Fibroblast of lung (primary cell): ENCODE results near the gene IL2RG. TPM values are rescaled to one million over a fixed set of nuclear protein-coding genes. Genes with fewer than 3 reads are reported as not detected.

Experiments
- DNase-seq, 2 donors: peaks; one replicate each; pipeline versions ENCODE4 v3.0.0 to v3.0.0-alpha.2; 2010; ENCODE audit warnings: low read depth in 2 of 2
- H2AFZ ChIP-seq: 2 replicates; pipeline ENCODE4 v1.5.1; 2012; ENCODE audit warnings: low read length, control low read depth, inconsistent platforms
- H3K27ac ChIP-seq: 2 replicates; pipeline ENCODE4 v1.5.1; 2011; ENCODE audit warnings: low read length, control low read depth; ENCODE audit not compliant: insufficient read depth
- H3K27me3 ChIP-seq: 2 replicates; pipeline ENCODE4 v1.5.1; 2011; ENCODE audit warnings: mild to moderate bottlenecking, low read length; ENCODE audit not compliant: control insufficient read depth, insufficient read depth
- H3K36me3 ChIP-seq: 2 replicates; pipeline ENCODE4 v1.5.1; 2011; ENCODE audit warnings: low read length; ENCODE audit not compliant: control insufficient read depth, insufficient read depth
- H3K4me1 ChIP-seq: 2 replicates; pipeline ENCODE4 v1.5.1; 2011; ENCODE audit warnings: low read length; ENCODE audit not compliant: control insufficient read depth, insufficient read depth; ENCODE audit errors: extremely low read depth
- H3K4me2 ChIP-seq: 2 replicates; pipeline ENCODE4 v1.5.1; 2011; ENCODE audit warnings: low read length, control low read depth; ENCODE audit not compliant: insufficient read depth; ENCODE audit errors: extremely low read depth
- H3K4me3 ChIP-seq, 4 experiments: fragments of 200-600 bp in 1 of 4; sonication (generic) in 1 of 4; replicated peaks in 1 of 4; 2 replicates each; pipeline ENCODE4 v1.5.1; 2011 to 2016; ENCODE audit warnings: low read length in 4 of 4, low read depth in 3 of 4, mild to moderate bottlenecking in 3 of 4, control low read depth in 2 of 4, inconsistent platforms in 1 of 4, mixed read lengths in 1 of 4; ENCODE audit not compliant: insufficient read depth in 1 of 4; ENCODE audit errors: control extremely low read depth in 1 of 4
- H3K79me2 ChIP-seq: 2 replicates; pipeline ENCODE4 v1.5.1; 2012; ENCODE audit warnings: mild to moderate bottlenecking, low read length, inconsistent platforms; ENCODE audit not compliant: control insufficient read depth, insufficient read depth
- H3K9ac ChIP-seq: 2 replicates; pipeline ENCODE4 v1.5.1; 2011; ENCODE audit warnings: mild to moderate bottlenecking, low read length, control low read depth; ENCODE audit not compliant: insufficient read depth
- H3K9me3 ChIP-seq: 2 replicates; pipeline ENCODE4 v1.5.1; 2012; ENCODE audit warnings: low read depth, low read length; ENCODE audit not compliant: control insufficient read depth, insufficient read depth
- H4K20me1 ChIP-seq: 2 replicates; pipeline ENCODE4 v1.5.1; 2011; ENCODE audit warnings: low read length; ENCODE audit not compliant: control insufficient read depth, insufficient read depth; ENCODE audit errors: extremely low read depth
- EZH2 ChIP-seq: IDR thresholded peaks from 2 replicates; pipeline ENCODE4 v1.5.1; 2012; ENCODE audit warnings: low read length, control low read depth, mild to moderate bottlenecking; ENCODE audit errors: missing control alignments
- polyA plus RNA-seq, 2 donors: library from polyadenylated mRNA; depleted of rRNA in 1 of 2; stranded (reverse) in 1 of 2; unstranded in 1 of 2; fragments of >200 nt; gene quantifications; 2 replicates each; pipeline ENCODE4 v1.2.1, GENCODE V29; 2011 to 2012; ENCODE audit warnings: missing spikeins in 1 of 2
- total RNA-seq: library from RNA; depleted of rRNA; stranded (reverse); fragments of >200 nt; gene quantifications from 2 replicates; pipeline ENCODE4 v1.2.1, GENCODE V29; 2014
- TF ChIP-seq, protein P1 (sequence below), 2 donors: IDR thresholded peaks in 1 of 2; conservative IDR thresholded peaks in 1 of 2; 1 replicate in 1 of 2; 2 replicates in 1 of 2; pipeline ENCODE4 v1.5.1; 2011 to 2012; ENCODE audit warnings: low read length in 2 of 2, control low read depth in 1 of 2, inconsistent platforms in 1 of 2, low read depth in 1 of 2, mild to moderate bottlenecking in 1 of 2

IL2RG gene
- total and polyA plus RNA-seq, 2 donors (not counting 1 experiment from before 2014, with no cell fraction given): not detected

DNA sequence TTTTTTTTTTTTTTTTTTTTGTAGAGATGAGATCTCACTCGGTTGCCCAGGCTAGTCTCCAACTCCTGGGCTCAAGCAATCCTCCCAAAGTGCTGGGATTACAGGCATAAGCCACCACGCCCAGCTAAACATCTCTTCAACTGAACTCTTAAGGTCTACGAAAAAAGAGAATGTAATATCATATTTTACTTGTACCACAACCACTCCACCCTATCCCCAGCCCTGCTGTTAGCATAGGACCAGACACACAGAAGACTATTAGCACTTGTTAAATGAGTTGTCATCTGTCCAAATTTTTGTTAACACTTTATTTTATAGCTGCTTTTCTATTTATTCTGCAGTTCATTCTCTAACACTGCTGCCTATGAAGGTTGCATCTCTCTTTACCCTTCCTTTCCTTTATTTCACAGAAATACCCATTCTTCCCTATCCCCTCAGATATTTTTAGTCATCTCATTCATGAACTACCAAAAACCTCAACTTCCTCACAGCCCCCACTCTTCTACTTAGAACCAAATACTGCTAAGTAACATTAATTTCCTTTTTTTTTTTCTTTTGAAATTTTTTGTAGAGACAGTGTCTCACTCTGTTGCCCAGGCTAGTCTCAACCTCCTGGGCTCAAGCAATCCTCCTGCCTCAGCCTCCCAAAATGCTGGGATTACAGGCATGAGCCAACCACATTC lies 53.4 kb downstream of the IL2RG start:
- Histone ChIP-seq H2AFZ (no peak overlapping the region), H3K4me1 (no peaks in the 10 kb centered on the region), H3K79me2 (no peaks in the 10 kb centered on the region), H3K4me3 (no peak overlapping the region), H3K9me3 (no peaks in the 10 kb centered on the region), H3K4me2 (no peak overlapping the region), H4K20me1 (no peaks in the 10 kb centered on the region), H3K27ac (no peak overlapping the region), H3K27me3 (no peaks in the 10 kb centered on the region), H3K36me3 (no peaks in the 10 kb centered on the region), H3K9ac (no peak overlapping the region)
- no peak for TF ChIP-seq EZH2
- TF ChIP-seq, protein P1, sequence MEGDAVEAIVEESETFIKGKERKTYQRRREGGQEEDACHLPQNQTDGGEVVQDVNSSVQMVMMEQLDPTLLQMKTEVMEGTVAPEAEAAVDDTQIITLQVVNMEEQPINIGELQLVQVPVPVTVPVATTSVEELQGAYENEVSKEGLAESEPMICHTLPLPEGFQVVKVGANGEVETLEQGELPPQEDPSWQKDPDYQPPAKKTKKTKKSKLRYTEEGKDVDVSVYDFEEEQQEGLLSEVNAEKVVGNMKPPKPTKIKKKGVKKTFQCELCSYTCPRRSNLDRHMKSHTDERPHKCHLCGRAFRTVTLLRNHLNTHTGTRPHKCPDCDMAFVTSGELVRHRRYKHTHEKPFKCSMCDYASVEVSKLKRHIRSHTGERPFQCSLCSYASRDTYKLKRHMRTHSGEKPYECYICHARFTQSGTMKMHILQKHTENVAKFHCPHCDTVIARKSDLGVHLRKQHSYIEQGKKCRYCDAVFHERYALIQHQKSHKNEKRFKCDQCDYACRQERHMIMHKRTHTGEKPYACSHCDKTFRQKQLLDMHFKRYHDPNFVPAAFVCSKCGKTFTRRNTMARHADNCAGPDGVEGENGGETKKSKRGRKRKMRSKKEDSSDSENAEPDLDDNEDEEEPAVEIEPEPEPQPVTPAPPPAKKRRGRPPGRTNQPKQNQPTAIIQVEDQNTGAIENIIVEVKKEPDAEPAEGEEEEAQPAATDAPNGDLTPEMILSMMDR (conservative IDR thresholded peaks at IDR 0.05 in 1 of 2, IDR thresholded peaks at IDR 0.05 in 1 of 2; ENCODE audit: low read depth in 1 of 2, low read length in 2 of 2): no peak
- no peak for DNase-seq

Other genes with a start within 250 kb of the IL2RG start
- under 0.01 TPM in 1 of 2 replicates, not detected in the other for gene TEX11, start 202.9 kb downstream of the IL2RG start, total RNA-seq
- not detected in 2 replicates for gene TEX11, start 202.9 kb downstream of the IL2RG start, polyA plus RNA-seq
- gene SLC7A3, start 180.5 kb downstream of the IL2RG start, total RNA-seq: not detected in 2 replicates
- gene SLC7A3, start 180.5 kb downstream of the IL2RG start, polyA plus RNA-seq: 0.03 and 0.06 TPM in 2 replicates
- 50.3 and 80.8 TPM in 2 replicates for gene SNX12, start 43.2 kb downstream of the IL2RG start, total RNA-seq
- gene SNX12, start 43.2 kb downstream of the IL2RG start, polyA plus RNA-seq: 84.6 and 84.7 TPM in 2 replicates
- 6.9 and 7.4 TPM in 2 replicates for gene FOXO4, start 15.7 kb downstream of the IL2RG start, total RNA-seq
- 1.5 and 2.3 TPM in 2 replicates for gene FOXO4, start 15.7 kb downstream of the IL2RG start, polyA plus RNA-seq
- not detected in 2 replicates for gene CXorf65, start 4.8 kb downstream of the IL2RG start, total RNA-seq
- gene CXorf65, start 4.8 kb downstream of the IL2RG start, polyA plus RNA-seq: not detected in 2 replicates
- gene MED12, start 7.0 kb upstream of the IL2RG start, total RNA-seq: 17.5 and 33.2 TPM in 2 replicates
- 6.4 and 7.2 TPM in 2 replicates for gene MED12, start 7.0 kb upstream of the IL2RG start, polyA plus RNA-seq
- gene NLGN3, start 33.3 kb upstream of the IL2RG start, total RNA-seq: 0.51 and 0.83 TPM in 2 replicates
- gene NLGN3, start 33.3 kb upstream of the IL2RG start, polyA plus RNA-seq: 0.41 and 0.71 TPM in 2 replicates
- not detected in 2 replicates for gene GJB1, start 111.6 kb upstream of the IL2RG start, total RNA-seq
- not detected in 2 replicates for gene GJB1, start 111.6 kb upstream of the IL2RG start, polyA plus RNA-seq
- 9.2 and 16.8 TPM in 2 replicates for gene ZMYM3, start 142.6 kb upstream of the IL2RG start, total RNA-seq
- 13.4 and 16.3 TPM in 2 replicates for gene ZMYM3, start 142.6 kb upstream of the IL2RG start, polyA plus RNA-seq
- 316 and 355 TPM in 2 replicates for gene NONO, start 172.1 kb upstream of the IL2RG start, total RNA-seq
- 165 and 291 TPM in 2 replicates for gene NONO, start 172.1 kb upstream of the IL2RG start, polyA plus RNA-seq
- gene ITGB1BP2, start 190.2 kb upstream of the IL2RG start, total RNA-seq: 0.51 and 0.66 TPM in 2 replicates
- 0.62 and 1.8 TPM in 2 replicates for gene ITGB1BP2, start 190.2 kb upstream of the IL2RG start, polyA plus RNA-seq